Upper lobe of left lung (tissue), 6 donors: ENCODE results near the gene INTS11. TPM values are rescaled to one million over a fixed set of nuclear protein-coding genes. Genes with fewer than 3 reads are reported as not detected.

Source experiments
- ATAC-seq, 2 donors: fragments of 200-7000 bp; cut with Tn5 transposase; one replicate each; pipeline ENCODE4 v1.9.1; 2022; ENCODE audit warnings: mild to moderate bottlenecking in 2 of 2, moderate library complexity in 2 of 2; ENCODE audit not compliant: low FRiP score in 2 of 2
- DNase-seq, 2 donors: peaks; one replicate each; pipeline ENCODE4 v3.0.0-alpha.2; 2019 to 2020
- H3K27ac ChIP-seq, 4 donors: fragments of 200-600 bp; sonication (generic); one replicate each; pipeline ENCODE4 v1.5.1; 2016 to 2019
- H3K27me3 ChIP-seq, 4 donors: fragments of 200-600 bp; sonication (generic); one replicate each; pipeline ENCODE4 v1.5.1; 2017 to 2019
- H3K36me3 ChIP-seq, 4 donors: fragments of 200-600 bp; sonication (generic); one replicate each; pipeline ENCODE4 v1.5.1; 2016 to 2019
- H3K4me1 ChIP-seq, 4 donors: fragments of 200-600 bp; sonication (generic); one replicate each; pipeline ENCODE4 v1.5.1; 2018 to 2019
- H3K4me3 ChIP-seq, 4 donors: fragments of 200-600 bp; sonication (generic); one replicate each; pipeline ENCODE4 v1.5.1; 2017 to 2019; ENCODE audit warnings: mild to moderate bottlenecking in 2 of 4, moderate library complexity in 1 of 4
- H3K9me3 ChIP-seq, 4 donors: fragments of 200-600 bp; sonication (generic); one replicate each; pipeline ENCODE4 v1.5.1; 2018 to 2019
- CTCF ChIP-seq, 6 experiments: fragments of 450-650 bp in 4 of 6; fragments of 200-600 bp in 2 of 6; sonication (generic) in 2 of 6; IDR thresholded peaks; one replicate each; pipeline ENCODE4 v1.5.1; 2016 to 2019; ENCODE audit warnings: antibody characterized with exemption in 6 of 6
- EP300 ChIP-seq, 4 donors: sonication (generic); formaldehyde crosslinking; IDR thresholded peaks; one replicate each; pipeline ENCODE4 v1.5.1; 2017; ENCODE audit warnings: antibody characterized with exemption in 4 of 4, control low read depth in 2 of 4
- POLR2A ChIP-seq, 4 donors: fragments of 450-650 bp; IDR thresholded peaks; one replicate each; pipeline ENCODE4 v1.5.1; 2016 to 2017; ENCODE audit warnings: antibody characterized with exemption in 4 of 4, mild to moderate bottlenecking in 2 of 4
- POLR2AphosphoS5 ChIP-seq, 2 donors: sonication (generic); formaldehyde crosslinking; IDR thresholded peaks; one replicate each; pipeline ENCODE4 v1.5.1; 2017; ENCODE audit warnings: antibody characterized with exemption in 2 of 2
- WGBS, 2 donors: methylation state at CpG; one replicate each; pipeline ENCODE4 v1.1.5; 2017 to 2018; 5-methylcytosine and 5-hydroxymethylcytosine counted together
- total RNA-seq, 6 donors: library from RNA; depleted of rRNA in 4 of 6; stranded (reverse); fragments of >200 nt in 4 of 6; gene quantifications; one replicate each; pipeline versions ENCODE4 v1.1.0 to v1.2.1, GENCODE V29; 2016 to 2021
- donor health status: DM: no; HTN: no; CAD: no; lungs with moderate emphysema.
- donor health status: DM: no; HTN: yes; CAD: no; lungs with severe emphysema.

Gene INTS11
- total RNA-seq: 100 to 1,000 TPM in 2 of 6 donors, 10 to 100 TPM in 4; 71.7 to 267 (median 90.5) TPM

- H3K4me1 ChIP-seq: peaks cover 29 to 60% (median 35%) of the 10 kb centered on the region in 4 donors
- peak; percentile 87 to 98 for DNase-seq
- peak; percentile 87 to 94 for ATAC-seq
- TF ChIP-seq EP300 (IDR thresholded peaks at IDR 0.05) (no peak), POLR2A (IDR thresholded peaks at IDR 0.05) (peak in 3 of 4 donors; percentile 13 to 81 (median 34)), CTCF (IDR thresholded peaks at IDR 0.05) (peak in 2 of 6 experiments; percentile 13 to 33), POLR2AphosphoS5 (IDR thresholded peaks at IDR 0.05) (peak; percentile 66 to 83)
- no peaks in the 10 kb centered on the region for H3K9me3 ChIP-seq
- no peaks in the 10 kb centered on the region for H3K27me3 ChIP-seq
- H3K4me3 ChIP-seq: peak within 1 kb of the TSS; percentile 97 to 100 (median 99)
- H3K36me3 ChIP-seq: peaks cover 3 to 44% (median 27%) of the 10 kb centered on the region in 4 donors
- H3K27ac ChIP-seq: peak within 1 kb of the TSS; percentile 85 to 92 (median 89)
- WGBS, 2 donors: 1% methylated on average over 26 of the region's 84 CpGs; no CpG with 5 or more reads in 1 of the 2 donors
Observed at GRCh38 chr1:1324524-1325287, at the start of gene INTS11, which contains the start of gene CPTP. Gene INTS11 (minus strand): TSS chr1:1324660. CDS start chr1:1324608, 52 bp downstream. Gene CPTP (plus strand): TSS chr1:1324802. CDS start chr1:1326911, 2,109 bp downstream.

GRCh38 chr1:1373815-1374588, 49.5 kb upstream of the INTS11 start:
- H3K27ac ChIP-seq: peak overlapping the region; percentile 88 to 98 (median 94)
- ATAC-seq (no peak), DNase-seq (peak in 1 of 2 donors; percentile 83)
- H3K27me3 ChIP-seq: no peaks in the 10 kb centered on the region
- TF ChIP-seq POLR2A (IDR thresholded peaks at IDR 0.05) (no peak), POLR2AphosphoS5 (IDR thresholded peaks at IDR 0.05) (no peak), CTCF (IDR thresholded peaks at IDR 0.05) (no peak), EP300 (IDR thresholded peaks at IDR 0.05) (no peak)
- WGBS, 2 donors: 42 to 77% methylated on average over 30 to 45 of the region's 52 CpGs
- peaks cover 28 to 44% (median 35%) of the 10 kb centered on the region in 4 donors for H3K4me1 ChIP-seq
- H3K9me3 ChIP-seq: no peaks in the 10 kb centered on the region
- peaks cover 0 to 15% (median 9%) of the 10 kb centered on the region in 4 donors for H3K36me3 ChIP-seq
- H3K4me3 ChIP-seq: peak overlapping the region; percentile 83 to 100 (median 94)

GRCh38 chr1:1373051-1373814, 48.8 kb upstream of the INTS11 start:
- Histone ChIP-seq H3K4me3 (peak overlapping the region in 2 of 4 donors; percentile 91 to 100), H3K9me3 (no peaks in the 10 kb centered on the region), H3K36me3 (peaks cover 0 to 15% (median 9%) of the 10 kb centered on the region in 4 donors), H3K27ac (no peak overlapping the region), H3K4me1 (peaks cover 28 to 44% (median 35%) of the 10 kb centered on the region in 4 donors), H3K27me3 (no peaks in the 10 kb centered on the region)
- no peak for ATAC-seq
- 87 to 89% methylated on average over 8 to 26 of the region's 26 CpGs for WGBS, 2 donors
- DNase-seq: peak in 1 of 2 donors; percentile 67
- no peak for TF ChIP-seq POLR2AphosphoS5 (IDR thresholded peaks at IDR 0.05)
- TF ChIP-seq EP300 (IDR thresholded peaks at IDR 0.05): no peak
- no peak for TF ChIP-seq POLR2A (IDR thresholded peaks at IDR 0.05)

GRCh38 chr1:1371746-1372711, 47.6 kb upstream of the INTS11 start:
- peak; percentile 69 to 77 for ATAC-seq
- Histone ChIP-seq H3K4me1 (peaks cover 28 to 44% (median 35%) of the 10 kb centered on the region in 4 donors), H3K9me3 (no peaks in the 10 kb centered on the region), H3K27ac (peak overlapping the region in 2 of 4 donors; percentile 3 to 21), H3K4me3 (no peak overlapping the region), H3K27me3 (no peaks in the 10 kb centered on the region), H3K36me3 (peaks cover 0 to 15% (median 9%) of the 10 kb centered on the region in 4 donors)
- 47% methylated on average over 13 to 17 of the region's 26 CpGs for WGBS, 2 donors
- TF ChIP-seq CTCF (IDR thresholded peaks at IDR 0.05) (peak; percentile 87 to 99 (median 90)), POLR2A (IDR thresholded peaks at IDR 0.05) (peak in 1 of 4 donors; percentile 10), POLR2AphosphoS5 (IDR thresholded peaks at IDR 0.05) (no peak)
- peak; percentile 68 to 95 for DNase-seq
